Left lung (tissue), 14 donors: ENCODE measurements around the gene MALSU1. TPM values are rescaled to one million over a fixed set of nuclear protein-coding genes. Genes with fewer than 3 reads are reported as not detected.
A peak's percentile ranks its signal among the peaks of the same experiment; 100 is the strongest.

ENCODE experiments used
- ATAC-seq: fragments of 200-7000 bp; cut with Tn5 transposase; one replicate; pipeline ENCODE4 v1.9.1; 2020; ENCODE audit warnings: moderate library complexity
- DNase-seq, 4 donors: peaks; one replicate each; pipeline ENCODE4 v3.0.0-alpha.2; 2013 to 2020
- H3K27ac ChIP-seq, 2 donors: fragments of 200-600 bp; sonication (generic) in 1 of 2; one replicate each; pipeline versions ENCODE4 v1.5.0 to v1.8.0; 2020 to 2021
- H3K27me3 ChIP-seq, 2 donors: fragments of 200-600 bp; sonication (generic) in 1 of 2; one replicate each; pipeline versions ENCODE4 v1.5.0 to v1.8.0; 2020 to 2021
- H3K36me3 ChIP-seq, 2 donors: fragments of 200-600 bp; sonication (generic) in 1 of 2; one replicate each; pipeline versions ENCODE4 v1.5.0 to v1.8.0; 2020 to 2021
- H3K4me1 ChIP-seq, 2 donors: fragments of 200-600 bp; one replicate each; pipeline ENCODE4 v1.8.0; 2021
- H3K4me3 ChIP-seq, 2 donors: fragments of 200-600 bp; sonication (generic) in 1 of 2; one replicate each; pipeline versions ENCODE4 v1.5.0 to v1.8.0; 2020 to 2021; ENCODE audit warnings: mild to moderate bottlenecking in 1 of 2
- H3K9me3 ChIP-seq, 2 donors: fragments of 200-600 bp; sonication (generic) in 1 of 2; one replicate each; pipeline versions ENCODE4 v1.5.0 to v1.8.0; 2020 to 2021
- intact Hi-C, 2 donors: fragments of 100-400 bp; cut with DNase I; formaldehyde crosslinking; loops; one replicate each; pipeline versions ENCODE4 v1.11.2 to v1.14.2; 2022
- long read RNA-seq, 12 donors: library from polyadenylated mRNA in 2 of 12; unstranded in 2 of 12; transcript quantifications; one replicate each; pipeline ENCODE4 v2.0.0 and lab custom pipeline, GENCODE V29; 2019 to 2026
- polyA plus RNA-seq, 6 donors: library from polyadenylated mRNA; unstranded; fragments of 120-200 nt; gene quantifications; one replicate each; pipeline ENCODE4 v1.2.1, GENCODE V29; 2013; ENCODE audit not compliant: insufficient read length in 6 of 6
- total RNA-seq, 2 donors: library from RNA; stranded (reverse); fragmentation: NEBNext Ultra II Directional; extraction: Animal tissue kit (Norgen Biotek cat#: 25700); gene quantifications; one replicate each; pipeline ENCODE4 v1.2.1, GENCODE V29; 2021
- TF ChIP-seq, protein P1 (sequence below), 2 donors: fragments of 200-600 bp; sonication (generic) in 1 of 2; IDR thresholded peaks; one replicate each; pipeline versions ENCODE4 v1.5.0 to v1.8.0; 2021; ENCODE audit warnings: antibody characterized with exemption in 2 of 2
- donor health status: DM: no; HTN: yes; CAD: no.
- donor health status: DM: no; HTN: no; CAD: no.

The MALSU1 gene
- 10 to 100 TPM; 47.4 to 47.7 TPM for total RNA-seq
- 10 to 100 TPM; 46.3 to 55.1 (median 49.5) TPM for polyA plus RNA-seq
- long read RNA-seq, donor 1, transcript MALSU1-202 (4 exons, 3,044 nt) = major isoform, 36 of 41 reads
- long read RNA-seq, donor 1, partial matches to known transcripts = 0 of 41 reads
- long read RNA-seq, donor 1, other reads (novel, unspliced or antisense) = 0 of 41 reads
- long read RNA-seq, donor 2, transcript MALSU1-202 (4 exons, 3,044 nt) = major isoform, 19 of 21 reads
- long read RNA-seq, donor 2, partial matches to known transcripts = 0 of 21 reads
- long read RNA-seq, donor 2, other reads (novel, unspliced or antisense) = 0 of 21 reads
- long read RNA-seq, donor 3, transcript MALSU1-202 (4 exons, 3,044 nt) = major isoform, 17 of 18 reads
- long read RNA-seq, donor 3, partial matches to known transcripts = 0 of 18 reads
- long read RNA-seq, donor 3, other reads (novel, unspliced or antisense) = 0 of 18 reads
- long read RNA-seq, donor 4, transcript MALSU1-202 (4 exons, 3,044 nt) = major isoform, 37 of 40 reads
- long read RNA-seq, donor 4, partial matches to known transcripts = 0 of 40 reads
- long read RNA-seq, donor 4, other reads (novel, unspliced or antisense) = 3 of 40 reads
- long read RNA-seq, donor 5, transcript MALSU1-202 (4 exons, 3,044 nt) = major isoform, 23 of 26 reads
- long read RNA-seq, donor 5, partial matches to known transcripts = 0 of 26 reads
- long read RNA-seq, donor 5, other reads (novel, unspliced or antisense) = 0 of 26 reads
- long read RNA-seq, donor 6, transcript MALSU1-202 (4 exons, 3,044 nt) = major isoform, 28 of 28 reads
- long read RNA-seq, donor 6, partial matches to known transcripts = 0 of 28 reads
- long read RNA-seq, donor 6, other reads (novel, unspliced or antisense) = 0 of 28 reads
- long read RNA-seq, donor 7, transcript MALSU1-202 (4 exons, 3,044 nt) = major isoform, 6 of 6 reads
- long read RNA-seq, donor 7, partial matches to known transcripts = 0 of 6 reads
- long read RNA-seq, donor 7, other reads (novel, unspliced or antisense) = 0 of 6 reads
- long read RNA-seq, donor 8, transcript MALSU1-202 (4 exons, 3,044 nt) = major isoform, 17 of 18 reads
- long read RNA-seq, donor 8, partial matches to known transcripts = 0 of 18 reads
- long read RNA-seq, donor 8, other reads (novel, unspliced or antisense) = 0 of 18 reads
- long read RNA-seq, donor 9 = 0 reads
- long read RNA-seq, donor 10, transcript MALSU1-202 (4 exons, 3,044 nt) = major isoform, 44 of 45 reads
- long read RNA-seq, donor 10, partial matches to known transcripts = 0 of 45 reads
- long read RNA-seq, donor 10, other reads (novel, unspliced or antisense) = 1 of 45 reads
- long read RNA-seq, donor 11, transcript MALSU1-202 (4 exons, 3,044 nt) = major isoform, 32 of 34 reads
- long read RNA-seq, donor 11, partial matches to known transcripts = 0 of 34 reads
- long read RNA-seq, donor 11, other reads (novel, unspliced or antisense) = 0 of 34 reads
- long read RNA-seq, donor 12, transcript MALSU1-202 (4 exons, 3,044 nt) = major isoform, 8 of 8 reads
- long read RNA-seq, donor 12, partial matches to known transcripts = 0 of 8 reads
- long read RNA-seq, donor 12, other reads (novel, unspliced or antisense) = 0 of 8 reads

DNA sequence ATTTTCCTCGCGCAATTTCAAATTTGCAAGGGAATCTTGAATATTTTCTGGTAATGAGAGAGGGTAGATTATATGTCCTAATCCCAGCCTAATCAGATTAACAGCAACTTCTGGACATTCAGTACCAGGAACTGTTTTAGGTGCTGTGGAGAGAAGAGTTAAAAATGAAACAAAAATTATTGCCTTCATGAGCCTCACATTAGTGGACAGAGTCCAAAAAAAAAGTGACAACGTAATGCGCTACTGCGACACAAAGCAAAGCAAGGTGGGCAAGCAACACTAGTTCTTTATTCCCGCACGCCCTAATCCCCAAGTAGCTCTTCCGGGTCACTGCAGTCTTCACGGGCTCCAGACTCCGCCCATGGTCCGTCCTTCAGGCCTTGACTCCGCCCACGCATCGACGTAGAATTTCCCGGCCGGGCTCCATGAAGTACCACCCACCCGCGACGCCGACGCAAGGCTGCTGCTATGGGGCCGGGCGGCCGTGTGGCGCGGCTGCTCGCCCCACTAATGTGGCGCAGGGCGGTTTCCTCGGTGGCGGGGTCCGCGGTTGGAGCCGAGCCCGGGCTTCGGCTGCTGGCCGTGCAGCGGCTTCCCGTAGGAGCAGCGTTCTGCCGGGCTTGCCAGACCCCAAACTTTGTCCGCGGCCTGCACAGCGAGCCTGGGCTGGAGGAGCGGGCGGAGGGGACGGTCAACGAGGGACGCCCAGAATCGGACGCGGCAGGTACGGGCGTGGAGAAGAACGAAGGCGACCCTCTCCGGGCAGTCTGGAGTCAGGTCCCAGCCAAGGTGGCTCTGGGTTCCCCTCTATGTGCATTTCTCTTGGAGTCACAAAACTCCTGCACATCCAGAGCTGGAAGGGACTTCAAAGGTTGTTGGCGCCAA, at the start of gene MALSU1:
Gene MALSU1, plus strand, starts transcription at position 455 of the 885 bp plus-strand sequence. Its CDS starts 14 bp downstream, at position 469.
- intact Hi-C loops = no loop called here
- Histone ChIP-seq H3K27me3 (no peaks in the 10 kb centered on the region), H3K27ac (peak within 1 kb of the TSS; percentile 80 to 86), H3K9me3 (no peaks in the 10 kb centered on the region), H3K4me1 (peaks cover 14 to 43% of the 10 kb centered on the region in 2 donors), H3K4me3 (peak within 1 kb of the TSS; percentile 75 to 92), H3K36me3 (peaks cover 0 to 19% of the 10 kb centered on the region in 2 donors)
- TF ChIP-seq, protein P1, sequence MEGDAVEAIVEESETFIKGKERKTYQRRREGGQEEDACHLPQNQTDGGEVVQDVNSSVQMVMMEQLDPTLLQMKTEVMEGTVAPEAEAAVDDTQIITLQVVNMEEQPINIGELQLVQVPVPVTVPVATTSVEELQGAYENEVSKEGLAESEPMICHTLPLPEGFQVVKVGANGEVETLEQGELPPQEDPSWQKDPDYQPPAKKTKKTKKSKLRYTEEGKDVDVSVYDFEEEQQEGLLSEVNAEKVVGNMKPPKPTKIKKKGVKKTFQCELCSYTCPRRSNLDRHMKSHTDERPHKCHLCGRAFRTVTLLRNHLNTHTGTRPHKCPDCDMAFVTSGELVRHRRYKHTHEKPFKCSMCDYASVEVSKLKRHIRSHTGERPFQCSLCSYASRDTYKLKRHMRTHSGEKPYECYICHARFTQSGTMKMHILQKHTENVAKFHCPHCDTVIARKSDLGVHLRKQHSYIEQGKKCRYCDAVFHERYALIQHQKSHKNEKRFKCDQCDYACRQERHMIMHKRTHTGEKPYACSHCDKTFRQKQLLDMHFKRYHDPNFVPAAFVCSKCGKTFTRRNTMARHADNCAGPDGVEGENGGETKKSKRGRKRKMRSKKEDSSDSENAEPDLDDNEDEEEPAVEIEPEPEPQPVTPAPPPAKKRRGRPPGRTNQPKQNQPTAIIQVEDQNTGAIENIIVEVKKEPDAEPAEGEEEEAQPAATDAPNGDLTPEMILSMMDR (IDR thresholded peaks at IDR 0.05) = no peak
- DNase-seq (peak; percentile 97 to 99 (median 98)), ATAC-seq (peak; percentile 99)

DNA sequence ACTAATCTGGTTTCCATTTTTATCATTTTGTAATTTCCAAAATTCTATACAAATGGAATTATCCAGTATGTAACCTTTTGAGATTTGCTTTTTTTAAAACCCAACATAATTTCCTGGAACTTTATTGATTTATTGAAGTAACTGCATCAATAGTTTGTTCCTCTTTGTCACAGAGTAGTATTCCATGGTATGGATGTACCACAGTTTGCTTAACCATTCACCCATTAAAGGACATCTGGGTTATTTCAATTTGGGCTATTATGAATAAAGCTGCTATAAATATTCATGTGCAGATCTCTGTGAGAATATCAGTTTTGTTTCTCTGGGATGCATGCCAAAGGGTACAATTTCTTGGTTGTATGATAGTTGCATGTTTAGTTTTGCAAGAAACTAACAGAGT, 49.7 kb upstream of the MALSU1 start:
- H3K27me3 ChIP-seq = peaks cover 0 to 63% of the 10 kb centered on the region in 2 donors
- intact Hi-C loops = no loop called here
- H3K4me3 ChIP-seq = peak overlapping the region in 1 of 2 donors; percentile 41

DNA sequence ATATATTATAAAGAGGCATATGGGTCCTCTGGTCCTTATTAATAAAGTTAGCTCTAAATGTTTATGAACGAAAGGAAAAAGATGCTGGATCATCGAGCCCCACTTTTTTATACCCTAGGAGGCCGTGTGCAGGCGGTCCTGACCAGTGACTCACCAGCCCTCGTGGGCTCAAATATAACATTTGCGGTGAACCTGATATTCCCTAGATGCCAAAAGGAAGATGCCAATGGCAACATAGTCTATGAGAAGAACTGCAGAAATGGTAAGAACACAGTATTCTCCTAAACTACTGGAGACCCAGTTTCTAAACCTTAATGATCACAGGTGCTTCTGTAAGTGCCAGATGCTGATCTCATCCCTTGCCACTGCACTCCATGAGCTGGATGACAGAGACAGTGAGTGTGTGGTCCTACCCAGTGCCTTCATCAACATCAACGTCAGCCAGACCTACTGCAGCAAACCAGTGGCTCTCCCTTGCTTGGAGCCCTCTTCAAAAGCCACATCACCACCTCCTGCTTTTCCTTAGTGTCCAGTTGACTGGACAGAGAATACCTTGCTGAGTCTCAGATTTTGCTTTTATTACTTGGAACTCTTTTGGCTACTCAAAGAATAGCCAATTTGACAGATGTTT, 45.0 kb upstream of the MALSU1 start:
- H3K4me3 ChIP-seq = no peak overlapping the region
- no peak overlapping the region for H3K27ac ChIP-seq
- no peaks in the 10 kb centered on the region for H3K9me3 ChIP-seq
- intact Hi-C loops = no loop called here
- H3K27me3 ChIP-seq = peaks cover 0 to 37% of the 10 kb centered on the region in 2 donors
- DNase-seq = no peak
- no peaks in the 10 kb centered on the region for H3K4me1 ChIP-seq
- TF ChIP-seq, protein P1 (IDR thresholded peaks at IDR 0.05) = no peak
- peaks cover 0 to 13% of the 10 kb centered on the region in 2 donors for H3K36me3 ChIP-seq
- ATAC-seq = no peak

More for the DNA sequence above, 49.7 kb upstream of the MALSU1 start:
- TF ChIP-seq, protein P1 (IDR thresholded peaks at IDR 0.05) = no peak
- Histone ChIP-seq H3K36me3 (peaks cover 0 to 2% of the 10 kb centered on the region in 2 donors), H3K9me3 (no peaks in the 10 kb centered on the region), H3K27ac (no peak overlapping the region), H3K4me1 (peaks cover 0 to 7% of the 10 kb centered on the region in 2 donors)
- DNase-seq (no peak), ATAC-seq (no peak)
